Right lobe of liver (tissue), 4 donors: ENCODE measurements around the gene NPAS1.

Source experiments
- CTCF ChIP-seq, 4 donors: fragments of 200-600 bp in 3 of 4; fragments of 450-650 bp in 1 of 4; IDR thresholded peaks; one replicate each; pipeline versions ENCODE4 v1.5.1 to v1.8.0; 2016 to 2022; ENCODE audit warnings: antibody characterized with exemption in 4 of 4, mild to moderate bottlenecking in 2 of 4
- POLR2A ChIP-seq: fragments of 450-650 bp; IDR thresholded peaks from one replicate; pipeline ENCODE4 v1.6.1; 2017; ENCODE audit warnings: antibody characterized with exemption, mild to moderate bottlenecking
- donor health status: DM: no; HTN: no; CAD: no.
- donor health status: DM: no; HTN: no; CAD: no.
- donor health status: DM: no; HTN: yes; CAD: no.

GRCh38 chr19:47074621-47075020, 55.0 kb downstream of the NPAS1 start:
- no peak for TF ChIP-seq POLR2A
- TF ChIP-seq CTCF (IDR thresholded peaks at IDR 0.05): no peak
